Posterior cingulate gyrus (tissue), 11 donors: ENCODE measurements around the gene FBXO38.
"Not testable (repeated sequence)": the region's sequence is repeated elsewhere in the genome, so short reads cannot be mapped to it uniquely, and the experiment has no call there.

Source experiments
- DNase-seq, 10 donors: peaks; one replicate each; pipeline versions ENCODE4 v3.0.0 to v3.0.0-alpha.2; 2020 to 2021; ENCODE audit warnings: mixed read lengths in 3 of 10
- intact Hi-C: fragments of 100-400 bp; cut with DNase I; formaldehyde crosslinking; loops from one replicate; pipeline ENCODE4 v1.15.1; 2023

Gene FBXO38

DNA sequence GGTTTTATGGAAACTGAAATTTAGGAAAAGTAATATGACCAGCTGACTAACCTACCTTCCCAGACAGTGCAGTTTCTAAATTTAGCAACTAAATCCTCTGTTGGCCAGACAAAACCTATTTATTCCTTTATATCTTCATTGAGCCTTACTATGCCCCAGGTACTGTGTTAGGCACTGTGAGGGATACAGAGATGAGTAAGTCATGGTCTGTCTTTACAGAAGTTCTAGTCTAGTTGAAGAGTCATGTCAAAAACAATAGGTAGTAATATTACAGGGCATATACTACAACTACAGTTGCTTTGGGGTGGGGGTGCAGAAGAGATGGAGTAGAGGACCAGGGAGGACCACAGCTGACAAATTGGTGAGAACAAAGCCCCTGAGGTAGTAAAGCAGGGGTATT lies 42.8 kb downstream of the FBXO38 start:
- intact Hi-C loops = no loop called here
- no peak for DNase-seq

DNA sequence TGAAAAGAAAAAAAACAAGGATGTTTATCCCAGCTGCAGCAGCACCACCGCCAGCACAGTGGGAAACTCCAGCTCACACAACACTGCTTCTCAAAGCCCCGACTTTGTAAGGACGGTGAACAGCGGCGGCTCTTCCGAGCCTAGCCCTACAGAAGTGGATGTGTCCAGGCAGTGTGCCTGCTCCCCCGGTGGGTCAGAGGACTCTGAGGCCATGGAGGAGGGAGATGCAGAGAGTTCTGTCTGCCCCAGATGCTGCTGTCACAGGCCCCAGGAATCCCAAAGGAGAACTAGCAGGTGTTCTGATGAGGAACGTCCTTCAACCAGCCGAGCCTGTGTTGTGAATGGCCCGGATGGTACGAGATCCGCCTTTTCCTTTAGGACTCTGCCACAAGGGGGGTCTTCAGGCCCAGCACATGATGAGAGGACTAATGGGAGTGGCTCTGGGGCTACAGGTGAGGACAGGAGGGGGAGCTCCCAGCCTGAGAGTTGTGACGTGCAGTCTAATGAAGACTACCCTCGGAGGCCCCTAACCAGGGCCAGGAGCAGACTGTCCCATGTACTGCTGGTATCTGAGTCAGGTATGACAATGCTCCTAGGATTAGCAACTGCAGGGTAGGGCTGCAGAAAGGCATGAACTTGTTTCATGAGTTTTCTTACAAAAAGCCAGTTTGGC lies 43.7 kb downstream of the FBXO38 start:
- intact Hi-C loops = no loop called here
- no peak for DNase-seq

DNA sequence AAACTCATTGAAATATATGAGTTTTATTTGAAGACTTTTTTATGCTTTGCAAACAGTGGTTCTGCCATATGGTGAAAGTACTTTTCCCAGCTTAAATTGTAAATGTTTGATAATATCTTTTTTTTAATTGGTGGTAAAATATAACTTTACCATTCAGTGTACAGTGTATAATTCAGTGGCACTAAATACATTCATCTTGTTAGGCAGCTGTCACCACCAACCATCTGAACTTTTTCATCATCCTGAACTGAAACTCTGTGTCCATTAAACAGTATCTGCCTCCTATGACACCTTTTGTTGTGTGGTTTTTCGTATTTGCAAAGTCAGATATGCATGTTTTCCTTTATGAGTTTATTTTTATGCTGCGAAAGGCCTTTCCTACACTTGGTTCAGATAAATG lies 45.1 kb downstream of the FBXO38 start:
- intact Hi-C loops = no loop called here
- no peak for DNase-seq

DNA sequence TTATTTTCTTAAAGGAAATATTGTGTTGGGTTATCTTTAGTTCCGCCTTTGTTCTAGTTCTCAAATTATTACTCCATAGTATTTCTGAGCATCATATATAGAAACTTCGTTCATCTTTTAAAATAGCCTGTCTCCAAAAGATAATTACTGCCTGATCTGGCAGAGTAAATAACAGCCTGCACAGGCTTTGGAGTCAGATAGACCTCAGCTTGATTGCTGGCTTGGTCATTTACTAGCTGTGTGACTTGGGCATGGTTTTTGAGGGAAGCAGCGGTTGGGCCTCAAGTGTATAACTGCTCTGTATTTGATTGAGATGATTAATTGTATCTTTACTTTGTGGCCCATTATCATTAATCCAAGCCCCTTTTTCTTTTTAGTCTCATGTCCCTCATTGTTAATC lies 50.1 kb downstream of the FBXO38 start:
- DNase-seq = no peak
- intact Hi-C loops = no loop called here

DNA sequence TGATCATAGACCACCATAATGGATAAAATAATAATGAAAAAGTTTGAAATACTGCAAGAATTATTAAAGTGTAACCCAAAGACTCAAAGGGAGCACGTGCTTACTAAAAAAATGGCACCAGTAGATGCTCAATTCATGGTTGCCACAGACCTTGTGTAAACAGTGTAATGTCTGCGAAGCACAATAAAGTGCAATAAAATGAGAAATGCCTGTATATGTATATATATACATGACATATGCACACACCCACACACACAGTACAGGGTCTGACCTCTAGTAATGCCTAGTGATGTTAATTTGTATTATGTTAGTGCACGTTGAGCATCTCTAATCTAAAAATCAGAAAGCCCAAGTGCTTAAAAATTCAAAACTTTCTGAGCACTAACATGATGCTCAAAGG lies 52.3 kb downstream of the FBXO38 start:
- intact Hi-C loops = no loop called here
- no peak for DNase-seq

DNA sequence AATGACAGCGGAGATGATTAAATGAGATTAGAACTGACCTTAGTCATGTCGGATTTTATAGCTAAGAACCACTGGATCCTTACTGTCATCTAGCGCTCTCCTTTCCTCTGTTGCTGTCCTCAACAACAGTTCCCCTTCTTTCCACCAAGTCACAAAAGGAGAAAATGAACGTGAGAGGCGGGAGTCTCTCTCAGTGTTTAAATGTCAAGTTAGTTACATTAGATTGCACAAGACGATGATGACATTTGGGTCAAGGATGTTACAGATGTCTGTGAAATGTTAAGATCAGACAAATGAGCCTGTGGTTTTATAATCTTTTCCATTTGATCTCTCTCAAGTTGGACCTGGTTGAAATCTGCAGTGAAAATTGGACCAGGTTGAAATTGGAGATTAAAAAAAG lies 53.5 kb downstream of the FBXO38 start:
- no peak for DNase-seq
- intact Hi-C loops = no loop called here

DNA sequence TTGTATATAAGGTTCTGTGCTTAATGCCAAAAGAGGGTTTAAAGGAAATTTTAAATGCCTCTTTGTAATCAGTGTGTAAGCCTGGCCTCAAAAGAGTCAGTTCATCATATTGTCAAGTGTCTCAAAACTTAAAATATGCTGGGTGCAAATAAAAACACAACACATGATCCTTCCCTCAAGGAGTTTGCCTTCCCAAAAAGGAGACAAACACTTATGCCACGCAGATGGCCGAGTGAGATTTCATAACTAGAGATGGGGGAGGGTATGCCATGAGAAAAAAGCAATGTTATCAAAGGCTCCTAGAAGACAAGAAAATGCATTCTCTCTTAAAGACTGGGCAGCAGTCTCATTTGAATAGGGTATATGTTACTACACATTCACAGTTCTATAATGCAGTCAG lies 55.2 kb downstream of the FBXO38 start:
- intact Hi-C loops = no loop called here
- no peak for DNase-seq

DNA sequence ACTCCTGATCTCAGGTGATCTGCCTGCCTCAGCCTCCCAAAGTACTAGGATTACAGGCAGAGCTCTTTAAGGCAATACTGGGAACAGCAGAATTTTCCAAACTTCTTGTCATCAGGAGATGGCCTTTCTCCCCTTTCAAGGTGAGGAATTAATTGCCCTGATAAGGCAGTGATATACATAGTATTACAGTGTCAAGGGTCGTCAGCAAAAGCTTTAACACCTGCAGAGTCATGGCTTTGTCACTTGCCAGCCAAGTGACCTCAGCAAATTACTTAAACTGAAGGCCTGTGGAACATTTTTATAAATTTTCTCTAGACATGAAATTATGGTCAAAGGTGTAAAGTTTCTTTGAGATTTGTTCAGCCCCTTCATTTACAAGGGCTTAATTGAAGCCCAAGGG lies 59.5 kb downstream of the FBXO38 start:
- DNase-seq = no peak
- intact Hi-C loops = no loop called here

DNA sequence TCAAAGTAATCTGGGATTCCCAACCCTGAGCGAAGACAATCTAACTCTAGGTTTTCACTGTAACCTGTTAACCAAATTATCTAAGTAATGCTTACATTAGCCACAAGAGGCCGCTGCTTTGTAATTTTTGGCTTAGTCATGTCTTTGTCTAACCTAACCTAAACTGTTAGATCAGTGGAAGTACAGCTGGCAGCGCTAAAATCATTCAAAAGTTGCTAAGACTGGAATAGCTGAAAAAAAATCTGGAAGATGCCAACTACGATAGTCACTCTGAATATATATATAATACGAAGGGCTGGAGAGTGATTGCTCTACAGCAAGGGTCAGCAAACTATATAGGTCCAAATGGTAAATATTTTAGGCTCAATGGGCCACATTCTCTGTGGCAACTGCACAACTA lies 60.2 kb downstream of the FBXO38 start:
- DNase-seq = peak in 3 of 10 donors; percentile 20 to 41 (median 35)
- intact Hi-C loops = loop anchor here (1.0 kb wide), 1 partner anchor 287 kb away; no protein-coding TSS in a partner anchor

DNA sequence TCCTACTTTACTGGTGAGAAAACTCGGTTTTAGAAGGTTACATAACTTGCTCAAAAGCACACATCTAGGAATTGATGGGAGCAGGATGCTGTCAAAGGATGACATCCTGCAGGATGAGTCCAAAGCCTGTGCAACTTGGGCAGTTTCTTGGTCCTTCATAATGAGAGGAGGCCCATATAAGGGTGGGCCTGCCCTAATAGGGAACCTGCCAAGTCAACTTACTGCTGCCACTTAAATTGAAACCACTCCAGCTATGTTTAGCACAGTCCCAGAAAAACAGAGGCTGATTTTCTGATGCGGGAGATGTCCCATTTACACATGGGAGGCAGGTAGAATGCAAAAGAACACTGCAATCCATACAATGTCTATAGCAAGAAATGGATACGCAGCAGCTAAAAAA lies 61.8 kb downstream of the FBXO38 start:
- no peak for DNase-seq
- intact Hi-C loops = no loop called here

DNA sequence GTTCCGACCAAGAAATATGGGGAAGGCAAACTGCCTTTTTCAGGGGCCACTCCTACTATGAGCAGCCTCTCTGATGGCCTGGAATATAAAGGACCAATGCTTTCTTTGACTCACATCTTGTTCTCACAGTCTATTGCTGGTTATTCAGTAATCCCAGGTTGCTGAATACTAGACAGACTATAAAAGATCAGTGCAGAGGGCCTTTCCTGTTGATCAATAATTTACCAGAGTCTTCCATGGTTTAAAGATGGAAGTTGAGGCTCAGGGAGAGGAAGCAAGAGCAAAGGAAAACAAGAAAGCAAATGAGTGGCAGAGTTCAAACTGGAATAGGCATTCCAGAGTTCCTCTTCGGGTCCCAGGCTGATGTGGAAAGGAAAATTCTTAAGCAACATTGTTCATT lies 62.9 kb downstream of the FBXO38 start:
- intact Hi-C loops = no loop called here
- DNase-seq = no peak

DNA sequence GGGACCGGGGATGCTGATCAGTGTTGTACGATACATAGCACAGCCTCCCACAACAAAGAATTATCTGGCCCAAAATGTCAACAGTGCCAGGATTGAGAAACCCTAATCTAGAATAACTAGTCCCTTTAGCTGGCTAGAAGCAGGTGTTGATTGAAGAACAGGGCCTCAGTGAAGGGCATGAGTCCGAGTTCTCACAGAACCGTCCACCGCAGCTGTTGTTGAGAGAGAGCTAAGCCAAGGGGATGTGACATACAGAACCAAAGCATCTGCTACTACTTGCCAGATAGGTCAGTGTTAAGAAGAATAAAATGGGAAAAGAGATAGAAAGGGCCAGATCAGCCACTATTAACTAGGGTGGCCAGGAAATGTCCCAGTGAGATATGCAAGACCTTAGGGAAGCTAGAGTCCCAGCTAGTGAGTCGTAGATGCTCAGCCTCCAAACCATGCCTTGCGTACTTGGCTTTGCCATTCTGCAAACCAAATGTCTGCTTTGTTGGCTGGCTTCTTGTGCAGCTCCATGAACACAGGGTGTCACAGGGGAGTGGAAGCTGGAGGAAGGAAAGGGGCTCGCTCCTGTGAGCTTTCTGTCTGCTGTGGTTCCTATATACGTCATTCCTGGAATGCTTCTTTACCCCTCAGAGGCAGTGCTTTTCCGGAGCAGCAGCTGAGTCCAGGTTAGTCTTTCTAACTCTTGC lies 68.9 kb downstream of the FBXO38 start:
- no peak for DNase-seq
- intact Hi-C loops = no loop called here

DNA sequence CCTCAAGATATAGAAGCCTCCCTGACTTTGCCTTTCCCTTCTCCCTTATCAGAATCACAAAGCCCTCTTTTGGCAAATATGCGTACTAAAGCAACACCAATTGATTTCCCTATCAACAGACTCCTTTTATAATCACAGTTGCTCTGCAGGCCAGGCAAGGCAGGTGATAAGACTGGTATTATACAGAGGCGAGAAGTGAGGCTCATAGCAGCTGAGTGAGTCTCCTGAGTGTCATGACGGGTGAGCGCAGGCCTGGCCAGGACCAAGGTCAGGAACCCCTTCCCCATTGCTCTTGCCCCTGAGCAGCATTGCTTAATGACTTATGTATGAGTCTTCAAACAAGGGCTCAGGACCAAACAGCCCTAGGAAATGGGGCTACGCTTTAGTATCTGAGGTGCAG lies 70.8 kb downstream of the FBXO38 start:
- DNase-seq = no peak
- intact Hi-C loops = no loop called here

DNA sequence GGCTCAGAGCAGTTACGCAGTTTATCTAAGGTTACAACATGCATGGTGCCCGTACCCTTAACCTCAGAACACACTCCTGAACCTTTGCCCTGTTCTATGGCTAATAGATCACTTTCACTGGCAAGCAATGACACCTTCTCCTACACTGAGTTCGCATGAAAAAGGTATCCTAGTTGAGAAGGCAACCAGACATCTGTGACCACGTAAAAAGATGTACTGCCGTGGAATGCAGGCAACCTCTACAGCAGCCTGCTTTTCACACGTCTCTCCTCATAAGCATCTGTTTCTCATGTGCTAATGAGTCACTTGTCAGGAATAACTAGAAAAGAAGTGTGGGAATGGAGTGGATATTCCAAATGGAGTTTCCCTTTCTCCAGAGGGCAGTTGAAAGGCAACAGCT lies 71.4 kb downstream of the FBXO38 start:
- peak in 1 of 10 donors; percentile 10 for DNase-seq
- intact Hi-C loops = no loop called here

DNA sequence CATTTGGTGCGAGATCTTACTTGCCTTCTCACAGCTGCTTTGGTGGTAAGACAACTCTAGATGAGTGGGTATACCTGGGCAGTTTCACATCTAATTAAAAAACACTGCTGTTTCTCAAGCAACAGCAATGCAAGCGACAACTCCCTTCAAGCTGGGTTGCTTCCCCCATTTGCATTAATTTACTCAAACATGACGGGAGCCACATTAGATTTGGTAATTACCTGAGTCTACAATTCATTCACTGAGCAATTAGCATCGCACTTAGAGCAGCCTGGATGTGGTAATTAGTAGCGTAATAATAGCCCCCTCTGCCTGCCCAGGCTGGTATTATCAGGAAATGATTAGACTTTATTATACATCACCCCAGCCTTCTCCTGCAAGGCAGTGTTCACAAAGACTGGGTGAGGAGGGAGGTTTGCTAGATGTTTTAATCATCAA lies 73.4 kb downstream of the FBXO38 start:
- intact Hi-C loops = no loop called here
- no peak for DNase-seq

DNA sequence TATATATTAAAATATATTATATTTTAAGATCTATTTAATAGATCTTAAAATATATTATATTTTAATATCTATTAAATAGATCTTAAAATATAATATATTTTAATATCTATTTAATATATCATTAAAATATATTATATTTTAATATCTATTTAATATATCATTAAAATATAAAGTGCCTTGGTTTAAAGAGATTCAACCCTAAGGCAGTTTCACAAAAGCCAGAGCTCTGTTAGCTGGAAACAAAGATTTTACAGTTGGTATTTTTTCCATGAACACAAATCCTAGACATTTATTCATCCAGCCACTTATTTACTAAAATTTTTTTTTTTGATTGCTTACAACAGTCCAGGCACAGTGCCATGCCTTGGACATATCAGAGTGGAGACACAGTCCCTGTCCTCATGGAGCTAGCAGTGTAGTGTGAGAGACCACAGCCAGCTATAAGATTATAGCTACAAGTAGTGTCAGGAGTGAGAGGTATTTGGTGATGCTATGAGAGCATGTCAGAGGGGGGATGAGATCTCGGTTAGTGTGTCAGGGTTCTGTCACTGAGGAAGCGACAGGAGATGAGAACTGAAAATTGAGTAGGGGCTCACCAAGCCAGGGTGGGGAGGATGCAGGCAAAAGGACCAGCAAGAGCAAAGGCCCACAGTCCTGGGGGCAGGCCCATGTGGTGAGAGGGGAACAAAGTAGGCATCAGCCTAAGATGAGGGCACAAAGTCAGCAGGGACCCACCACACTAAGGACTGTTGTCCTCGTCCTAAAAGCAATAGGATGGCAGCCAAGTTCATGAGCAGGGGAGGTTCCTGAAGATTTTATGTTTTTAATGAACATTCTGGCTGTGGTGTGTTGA lies 74.5 kb downstream of the FBXO38 start:
- intact Hi-C loops = no loop called here
- no peak for DNase-seq

DNA sequence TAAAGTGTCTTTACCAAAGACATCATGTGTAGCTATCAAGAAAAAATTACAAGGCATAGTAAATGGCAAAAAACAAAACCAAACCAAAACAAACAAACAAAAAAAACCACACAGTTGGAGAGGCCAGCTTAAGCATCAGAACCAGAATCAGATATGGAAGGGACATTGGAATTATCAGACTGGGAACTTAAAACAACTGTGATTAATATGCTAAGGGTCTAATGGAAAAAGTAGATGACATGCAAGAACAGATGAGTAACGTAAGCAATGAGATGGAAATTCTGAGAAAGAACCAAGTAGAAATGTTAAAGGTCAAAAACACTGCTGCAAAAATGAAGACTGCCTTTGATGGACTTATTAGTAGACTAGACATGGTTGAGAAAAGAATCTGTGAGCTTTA lies 75.9 kb downstream of the FBXO38 start:
- no peak for DNase-seq
- intact Hi-C loops = no loop called here

DNA sequence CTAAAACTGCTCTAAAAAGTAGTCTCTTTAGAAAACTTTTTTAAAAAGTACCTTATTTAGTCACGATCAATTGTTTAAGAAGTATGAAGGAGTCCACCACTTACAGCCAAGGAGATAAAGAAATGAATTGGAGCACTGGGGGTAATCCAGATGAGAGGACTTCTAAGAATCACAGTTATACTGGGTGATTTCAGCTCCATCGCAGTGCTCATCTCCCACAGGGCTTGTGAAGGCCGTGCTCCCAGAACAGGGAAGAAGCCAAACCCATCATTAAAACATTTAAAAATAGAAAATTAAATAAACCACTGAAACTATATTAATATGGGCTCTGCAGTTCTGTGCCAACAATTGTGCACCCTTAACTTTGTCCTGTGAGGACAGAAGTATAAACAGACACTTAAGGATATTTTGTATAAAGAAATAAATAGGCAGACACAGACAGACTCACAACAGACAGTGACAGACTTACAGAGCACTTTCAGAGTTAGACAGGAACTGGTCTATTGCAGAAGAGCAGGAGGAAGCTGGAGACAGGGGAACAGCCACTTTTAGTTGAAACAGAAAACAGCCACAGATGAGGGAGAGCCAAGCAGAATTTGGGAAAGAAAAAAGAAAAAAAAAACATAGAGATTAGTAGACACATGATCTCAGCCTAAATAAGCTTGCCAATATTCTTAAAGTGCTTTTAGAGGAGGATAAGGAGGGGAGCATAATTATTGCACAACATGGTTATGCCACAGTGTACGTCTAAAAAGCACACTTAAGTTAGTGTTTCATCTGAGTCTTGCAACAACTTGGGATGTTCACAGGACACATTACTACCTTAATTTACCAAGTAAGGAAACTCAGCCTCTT lies 81.8 kb downstream of the FBXO38 start:
- DNase-seq = no peak
- intact Hi-C loops = no loop called here

DNA sequence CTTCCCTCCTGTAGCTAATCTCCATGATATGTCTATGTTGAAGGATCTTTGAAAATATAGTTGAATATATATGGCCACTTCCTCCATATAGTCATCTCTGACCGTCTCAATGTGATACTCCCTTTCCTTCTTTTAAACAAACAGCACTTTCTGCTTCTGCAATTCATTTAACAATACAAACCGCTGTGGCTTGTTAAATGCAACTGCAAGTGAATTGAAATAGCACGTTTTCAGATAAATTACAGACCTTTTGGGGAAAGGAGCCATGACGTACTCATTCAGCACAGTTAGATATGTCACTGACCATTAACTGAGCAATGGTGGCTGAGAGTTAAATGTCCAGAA lies 82.5 kb downstream of the FBXO38 start:
- intact Hi-C loops = no loop called here
- no peak for DNase-seq

DNA sequence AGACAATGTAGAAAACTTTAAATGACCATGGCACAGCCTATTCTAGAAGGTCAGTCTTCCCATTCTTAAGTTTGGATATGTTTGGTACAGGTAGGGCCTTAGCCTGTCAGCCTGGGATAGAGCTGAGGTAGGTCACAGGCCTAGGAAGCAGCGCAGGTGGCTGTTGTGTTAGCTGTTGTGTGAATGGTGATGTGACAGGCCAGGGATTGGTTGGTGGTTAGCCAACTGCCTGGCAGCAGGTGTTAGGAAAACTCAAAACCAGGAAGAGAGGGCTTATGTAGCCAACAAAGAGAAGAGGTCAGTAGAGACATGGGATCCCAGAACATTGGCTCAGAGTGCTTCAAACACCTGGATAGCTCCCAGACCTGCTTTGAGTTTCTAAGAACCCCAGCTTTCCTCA lies 84.2 kb downstream of the FBXO38 start:
- intact Hi-C loops = no loop called here
- DNase-seq = no peak

DNA sequence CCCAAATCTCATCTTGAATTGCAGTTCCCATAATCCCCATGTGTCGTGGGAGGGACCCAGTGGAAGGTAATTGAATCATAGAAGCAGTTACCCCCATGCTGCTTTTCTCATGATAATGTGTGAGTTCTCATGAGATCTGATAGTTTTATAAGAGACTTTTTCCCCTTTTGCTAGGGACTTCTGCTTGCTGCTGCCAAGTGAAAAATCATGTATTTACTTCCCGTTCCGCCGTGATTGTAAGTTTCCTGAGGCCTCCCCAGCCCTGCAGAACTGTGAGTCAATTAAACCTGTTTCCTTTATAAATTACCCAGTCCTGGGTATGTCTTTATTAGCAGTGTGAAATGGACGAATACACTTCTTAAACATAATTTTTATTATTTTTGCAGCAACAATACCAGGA lies 85.0 kb downstream of the FBXO38 start:
- intact Hi-C loops, DNase-seq: not testable (repeated sequence)
